ENCODE measurements around the gene ZNF417. TPM values are rescaled to one million over a fixed set of nuclear protein-coding genes. Genes with fewer than 3 reads are reported as not detected.
"Not testable (repeated sequence)": the region's sequence is repeated elsewhere in the genome, so short reads cannot be mapped to it uniquely, and the experiment has no call there.

Gene ZNF417
- total RNA-seq, 1 donor from 2014 or later, result 10.8 TPM

DNA sequence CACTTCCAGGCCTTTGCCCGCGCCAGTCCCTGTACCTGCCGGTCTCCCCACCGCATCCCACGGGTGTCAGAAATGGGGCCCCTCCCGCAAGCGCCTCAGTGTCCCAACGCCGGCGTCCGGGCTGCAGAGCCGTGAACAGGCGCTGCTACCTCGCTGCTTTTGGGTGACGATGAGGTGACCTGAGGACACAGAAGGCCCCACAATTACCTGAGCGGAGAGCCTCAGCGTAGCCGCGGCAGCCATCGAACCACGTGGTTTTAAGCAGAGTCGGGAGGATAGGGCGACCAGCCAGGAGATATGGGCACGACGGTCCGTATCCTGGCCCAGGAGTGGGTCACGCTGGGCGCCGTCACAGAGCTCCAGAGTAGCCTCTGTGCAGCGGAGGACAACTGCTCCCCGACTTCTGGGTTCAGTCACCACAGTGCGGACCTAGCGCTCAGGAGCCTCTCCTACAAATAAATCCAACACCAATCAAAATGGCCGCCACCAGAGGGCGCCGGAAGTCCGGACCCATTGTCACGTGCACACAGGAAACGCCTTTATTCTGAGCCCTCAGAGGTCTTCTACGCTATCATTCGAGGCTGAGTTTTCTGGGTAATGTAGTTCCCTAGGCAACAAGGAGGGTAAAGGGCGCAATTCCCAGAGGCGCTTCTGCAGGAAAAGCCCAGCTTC is 27.7 kb downstream of the ZNF417 start, which contains the start of gene ZNF814:
TSS of gene ZNF814 (minus strand) at position 478 of the 672 bp plus-strand sequence. CDS start at position 243, 235 bp downstream.
- peak; percentile 88 for DNase-seq (ENCODE audit: low spot score)
- intact Hi-C loops (cut with DNase I), result no loop called here

- no peak for DNase-seq (ENCODE audit: low spot score)
- intact Hi-C loops (cut with DNase I), result no loop called here
Observed at GRCh38 chr19:57888107-57888559, 28.3 kb downstream of the ZNF417 start.

DNA sequence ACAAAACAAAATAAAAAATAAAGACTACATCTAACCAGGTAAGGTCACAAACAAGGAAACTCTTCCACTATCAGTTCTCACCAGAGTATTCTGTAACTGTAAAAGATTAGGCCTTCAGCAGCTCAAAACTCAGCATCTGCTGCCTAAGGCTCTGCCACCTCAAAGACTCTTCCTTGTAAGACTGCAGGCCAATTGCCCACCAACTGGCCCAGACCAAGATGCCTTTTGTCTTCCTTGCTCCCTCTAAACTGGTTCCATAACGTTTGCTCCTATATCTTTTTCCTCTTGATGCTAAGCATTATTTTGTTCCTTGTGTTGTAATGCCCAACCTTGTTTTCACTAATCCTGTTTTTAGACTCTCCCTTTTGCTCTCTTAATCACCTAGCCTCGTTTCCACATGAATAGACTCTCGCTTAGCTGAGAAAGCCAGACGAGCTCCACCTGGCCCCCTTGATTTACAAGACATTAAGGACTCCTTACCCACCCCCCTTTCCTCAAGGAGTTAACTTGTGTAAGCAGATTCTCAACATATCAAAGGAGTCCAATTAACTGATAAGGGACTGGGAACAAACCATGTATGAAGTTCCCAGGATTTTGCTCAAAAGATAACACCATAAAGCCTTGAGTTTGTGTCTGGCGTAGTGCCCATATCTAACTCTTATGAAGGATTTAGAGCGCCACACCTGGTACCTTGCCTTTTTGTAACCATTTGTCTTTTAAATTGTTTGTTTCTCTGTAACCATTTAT is 29.0 kb downstream of the ZNF417 start:
- intact Hi-C loops (cut with DNase I), result no loop called here

GRCh38 chr19:57886046-57886445 is 30.3 kb downstream of the ZNF417 start:
- intact Hi-C loops (cut with DNase I), result no loop called here
- DNase-seq (ENCODE audit: low spot score), result no peak

More for the DNA sequence above, 29.0 kb downstream of the ZNF417 start:
- DNase-seq (ENCODE audit: low spot score), result no peak

GRCh38 chr19:57873883-57874799 is 42.3 kb downstream of the ZNF417 start:
- DNase-seq (ENCODE audit: low spot score); intact Hi-C loops (cut with DNase I): not testable (repeated sequence)

GRCh38 chr19:57872450-57872849 is 43.9 kb downstream of the ZNF417 start:
- intact Hi-C loops (cut with DNase I), result no loop called here
- no peak for DNase-seq (ENCODE audit: low spot score)

DNA sequence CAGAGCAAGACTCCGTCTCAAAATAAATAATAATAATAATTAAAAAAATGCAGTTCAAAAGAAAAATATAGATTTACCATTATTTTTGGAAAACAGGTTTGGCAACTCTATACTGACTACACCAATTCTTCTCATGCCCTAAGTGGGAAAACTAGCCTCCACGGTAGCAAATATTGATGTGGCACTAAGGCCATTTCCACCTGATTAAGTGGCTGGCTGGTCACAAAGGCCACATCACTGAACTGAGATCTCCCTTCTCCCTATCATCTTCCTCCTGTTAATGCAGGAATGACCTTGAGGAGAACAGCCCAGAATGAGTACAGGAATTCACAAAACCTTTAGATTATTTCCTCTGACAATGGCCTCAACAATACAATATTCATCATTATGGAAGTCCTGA is 46.2 kb downstream of the ZNF417 start:
- no peak for DNase-seq (ENCODE audit: low spot score)
- intact Hi-C loops (cut with DNase I), result no loop called here

GRCh38 chr19:57869655-57870054 is 46.7 kb downstream of the ZNF417 start:
- DNase-seq (ENCODE audit: low spot score); intact Hi-C loops (cut with DNase I): not testable (repeated sequence)

- no peak for DNase-seq (ENCODE audit: low spot score)
- intact Hi-C loops (cut with DNase I), result no loop called here
Observed at GRCh38 chr19:57867868-57868492, 48.4 kb downstream of the ZNF417 start.

Other genes starting within 250 kb of the ZNF417 start
- gene ZSCAN4, start 247.7 kb downstream of the ZNF417 start, total RNA-seq, result 0.16 TPM
- 3.7 TPM for gene ZNF551, start 234.6 kb downstream of the ZNF417 start, total RNA-seq
- gene ZNF154, start 207.4 kb downstream of the ZNF417 start, total RNA-seq, result 6.0 TPM
- gene ZNF671, start 189.0 kb downstream of the ZNF417 start, total RNA-seq, result 8.1 TPM
- gene ZNF776, start 169.8 kb downstream of the ZNF417 start, total RNA-seq, result 10.0 TPM
- 16.8 TPM for gene ZNF586, start 146.9 kb downstream of the ZNF417 start, total RNA-seq
- 3.0 TPM for gene ZNF552, start 101.7 kb downstream of the ZNF417 start, total RNA-seq
- gene ZNF587B, start 86.3 kb downstream of the ZNF417 start, total RNA-seq, result 7.6 TPM
- gene ZNF587, start 66.7 kb downstream of the ZNF417 start, total RNA-seq, result 23.8 TPM
- 5.4 TPM for gene ZNF814, start 27.6 kb downstream of the ZNF417 start, total RNA-seq
- 16.5 TPM for gene ZNF418, start 18.8 kb upstream of the ZNF417 start, total RNA-seq
- gene ZNF256, start 31.1 kb upstream of the ZNF417 start, total RNA-seq, result 9.4 TPM
- 2.5 TPM for gene C19orf18, start 57.9 kb upstream of the ZNF417 start, total RNA-seq
- 13.8 TPM for gene ZNF606, start 86.2 kb upstream of the ZNF417 start, total RNA-seq
- not detected for gene ZSCAN1, start 117.4 kb upstream of the ZNF417 start, total RNA-seq
- 4.2 TPM for gene ZNF135, start 142.7 kb upstream of the ZNF417 start, total RNA-seq
- 71.7 TPM for gene ZSCAN18, start 181.6 kb upstream of the ZNF417 start, total RNA-seq
- gene ZNF329, start 234.2 kb upstream of the ZNF417 start, total RNA-seq, result 8.6 TPM